ENCODE results near the gene PSAPL1.

The PSAPL1 gene

GRCh38 chr4:7428261-7429068, 6.3 kb downstream of the PSAPL1 start:
- no peak overlapping the region for H3K4me3 ChIP-seq (replicated peaks in 1 of 2; ENCODE audit: low read depth in 2 of 2, low read length in 2 of 2)
- TF ChIP-seq CTCF (IDR thresholded peaks at IDR 0.05; ENCODE audit: low read depth, low read length), result no peak
- DNase-seq (ENCODE audit: low read depth in 2 of 2), result no peak

GRCh38 chr4:7427831-7428260, 6.9 kb downstream of the PSAPL1 start:
- TF ChIP-seq CTCF (IDR thresholded peaks at IDR 0.05; ENCODE audit: low read depth, low read length), result no peak
- DNase-seq (ENCODE audit: low read depth in 2 of 2), result no peak

GRCh38 chr4:7427361-7427760, 7.4 kb downstream of the PSAPL1 start:
- DNase-seq (ENCODE audit: low read depth in 2 of 2), result no peak
- TF ChIP-seq CTCF (IDR thresholded peaks at IDR 0.05; ENCODE audit: low read depth, low read length), result no peak
- no peak overlapping the region for H3K4me3 ChIP-seq (replicated peaks in 1 of 2; ENCODE audit: low read depth in 2 of 2, low read length in 2 of 2)

More at GRCh38 chr4:7427831-7428260, 6.9 kb downstream of the PSAPL1 start:
- no peak overlapping the region for H3K4me3 ChIP-seq (replicated peaks in 1 of 2; ENCODE audit: low read depth in 2 of 2, low read length in 2 of 2)

GRCh38 chr4:7426525-7427171, 8.1 kb downstream of the PSAPL1 start:
- DNase-seq (ENCODE audit: low read depth in 2 of 2), result no peak
- TF ChIP-seq CTCF (IDR thresholded peaks at IDR 0.05; ENCODE audit: low read depth, low read length), result no peak
- no peak overlapping the region for H3K4me3 ChIP-seq (replicated peaks in 1 of 2; ENCODE audit: low read depth in 2 of 2, low read length in 2 of 2)

GRCh38 chr4:7425591-7426468, 8.9 kb downstream of the PSAPL1 start:
- TF ChIP-seq CTCF (IDR thresholded peaks at IDR 0.05; ENCODE audit: low read depth, low read length), result no peak

GRCh38 chr4:7425124-7425523, 9.6 kb downstream of the PSAPL1 start:
- H3K4me3 ChIP-seq (replicated peaks in 1 of 2; ENCODE audit: low read depth in 2 of 2, low read length in 2 of 2), result no peak overlapping the region
- DNase-seq (ENCODE audit: low read depth in 2 of 2), result no peak
- no peak for TF ChIP-seq CTCF (IDR thresholded peaks at IDR 0.05; ENCODE audit: low read depth, low read length)

More at GRCh38 chr4:7425591-7426468, 8.9 kb downstream of the PSAPL1 start:
- no peak overlapping the region for H3K4me3 ChIP-seq (replicated peaks in 1 of 2; ENCODE audit: low read depth in 2 of 2, low read length in 2 of 2)
- no peak for DNase-seq (ENCODE audit: low read depth in 2 of 2)
